Transverse colon (tissue), 4 donors: Measurements from ENCODE around the gene PCDH8. TPM values are rescaled to one million over a fixed set of nuclear protein-coding genes. Genes with fewer than 3 reads are reported as not detected.

Experiments used
- DNase-seq: peaks from one replicate; pipeline ENCODE4 v3.0.0-alpha.2; 2019
- H3K27ac ChIP-seq, 4 donors: fragments of 200-600 bp; sonication (generic); 2 replicates each; pipeline ENCODE4 v1.5.1; 2016 to 2018; ENCODE audit warnings: inconsistent platforms in 4 of 4
- H3K27me3 ChIP-seq: fragments of 200-600 bp; sonication (generic); 2 replicates; pipeline ENCODE4 v1.5.1; 2017; ENCODE audit warnings: inconsistent platforms
- H3K36me3 ChIP-seq, 4 donors: fragments of 200-600 bp; sonication (generic); 2 replicates each; pipeline ENCODE4 v1.5.1; 2017 to 2019; ENCODE audit warnings: inconsistent platforms in 4 of 4
- H3K4me1 ChIP-seq, 4 donors: fragments of 200-600 bp; sonication (generic); 2 replicates each; pipeline ENCODE4 v1.5.1; 2017 to 2020; ENCODE audit warnings: inconsistent platforms in 4 of 4
- H3K4me3 ChIP-seq, 4 donors: fragments of 200-600 bp; sonication (generic); 1 replicate in 1 of 4; 2 replicates in 3 of 4; pipeline versions ENCODE4 v1.5.1 to v1.6.1; 2017 to 2019; ENCODE audit warnings: inconsistent platforms in 4 of 4
- H3K9me3 ChIP-seq, 2 donors: fragments of 200-600 bp; sonication (generic); 2 replicates each; pipeline ENCODE4 v1.5.1; 2017 to 2019; ENCODE audit warnings: inconsistent platforms in 2 of 2
- CTCF ChIP-seq, 5 experiments: fragments of 200-600 bp in 3 of 5; fragments of 450-650 bp in 2 of 5; sonication (generic) in 3 of 5; IDR thresholded peaks; 1 replicate in 2 of 5; 2 replicates in 3 of 5; pipeline ENCODE4 v1.5.1; 2016 to 2017; ENCODE audit warnings: antibody characterized with exemption in 5 of 5, inconsistent platforms in 3 of 5, mild to moderate bottlenecking in 2 of 5, moderate library complexity in 1 of 5
- EP300 ChIP-seq: sonication (generic); formaldehyde crosslinking; IDR thresholded peaks from one replicate; pipeline ENCODE4 v1.6.1; 2017; ENCODE audit warnings: antibody characterized with exemption, low read depth
- POLR2A ChIP-seq: fragments of 450-650 bp; IDR thresholded peaks from one replicate; pipeline ENCODE4 v1.6.1; 2016; ENCODE audit warnings: antibody characterized with exemption, mild to moderate bottlenecking, moderate library complexity
- POLR2AphosphoS5 ChIP-seq, 3 donors: sonication (generic); formaldehyde crosslinking; IDR thresholded peaks; one replicate each; pipeline ENCODE4 v1.6.1; 2016; ENCODE audit warnings: antibody characterized with exemption in 3 of 3
- WGBS, 2 donors: methylation state at CpG; one replicate each; pipeline ENCODE4 v1.1.5; 2018; ENCODE audit warnings: low coverage in 1 of 2; 5-methylcytosine and 5-hydroxymethylcytosine counted together
- in situ Hi-C, 4 donors: fragments of 200-750 bp; cut with MboI; loops; one replicate each; pipeline versions ENCODE4 v1.15.0 to v1.15.1; 2017; ENCODE audit warnings: low sequenced_read_pairs in 3 of 4, low pct_ligation_motif_present in 1 of 4, low pct_unique_long_range_greater_than_20kb in 1 of 4
- intact Hi-C: fragments of 100-400 bp; cut with DNase I; formaldehyde crosslinking; loops from one replicate; pipeline ENCODE4 v1.15.1; 2023; ENCODE audit warnings: low total_unique reads
- small RNA-seq, 4 donors: library from RNA; depleted of rRNA; stranded (forward); fragments of <200 nt; gene quantifications; one replicate each; pipeline ENCODE3, GENCODE V24; 2016
- total RNA-seq, 4 donors: library from RNA; depleted of rRNA; stranded (reverse); fragments of >200 nt; gene quantifications; one replicate each; pipeline ENCODE4 v1.1.0, GENCODE V29; 2016

PCDH8 gene
- total RNA-seq, 4 donors from 2014 or later, result 1.9 to 4.9 TPM; not detected in 2

DNA sequence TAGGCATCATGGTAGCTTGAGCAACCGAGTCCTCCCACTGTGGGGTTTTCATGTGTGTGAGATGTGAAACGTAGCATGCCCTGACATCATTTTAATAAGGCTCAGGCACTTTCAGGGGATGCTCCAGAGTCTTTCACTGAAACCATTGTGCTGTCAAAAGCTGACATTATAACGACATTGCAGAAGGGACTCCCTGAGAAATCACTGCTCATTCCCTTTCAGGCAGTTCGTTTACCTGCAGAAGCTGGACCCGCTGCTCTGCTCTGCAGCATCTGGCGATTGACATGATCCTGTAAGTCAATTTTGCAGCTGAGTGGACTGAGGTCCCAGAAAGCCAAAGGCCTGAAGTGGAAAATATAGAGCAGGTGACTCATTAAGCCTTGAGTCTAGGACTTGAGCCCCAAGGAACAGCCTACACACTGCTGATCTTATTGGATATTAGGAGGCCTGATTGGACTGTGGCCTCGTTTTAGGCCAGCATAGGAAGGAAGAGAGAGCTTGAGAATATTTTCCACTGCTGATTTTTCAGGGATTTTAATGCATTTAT lies 54.9 kb downstream of the PCDH8 start:
- 0 to 73% methylated on average over 1 to 7 of the region's 7 CpGs for WGBS, 2 donors
- Histone ChIP-seq H3K4me1 (no peaks in the 10 kb centered on the region), H3K27ac (no peak overlapping the region), H3K36me3 (no peaks in the 10 kb centered on the region), H3K9me3 (no peaks in the 10 kb centered on the region), H3K27me3 (no peaks in the 10 kb centered on the region), H3K4me3 (no peak overlapping the region)
- no peak for DNase-seq
- TF ChIP-seq CTCF (IDR thresholded peaks at IDR 0.05) (no peak), EP300 (no peak), POLR2AphosphoS5 (IDR thresholded peaks at IDR 0.05) (no peak), POLR2A (no peak)
- in situ Hi-C loops, result no loop called here
- intact Hi-C loops, result no loop called here

Small RNA genes lying within 50 kb of the gene (small RNA-seq; reads per million reads assigned to genes)
- 0 reads per million in 4 donors for gene MIR759

Other genes starting within 250 kb of the PCDH8 start
- 1 to 10 TPM in 2 of 4 donors, not detected in 2; 1.5 to 3.3 TPM for gene HNRNPA1L2, start 206.2 kb downstream of the PCDH8 start, total RNA-seq
- 10 to 100 TPM; 18.7 to 38.9 (median 25.3) TPM for gene SUGT1, start 195.8 kb downstream of the PCDH8 start, total RNA-seq
- gene CNMD, start 108.8 kb downstream of the PCDH8 start, total RNA-seq, result not detected
- 10 to 100 TPM in 3 of 4 donors, 1 to 10 TPM in 1; 3.4 to 61.0 (median 51.9) TPM for gene OLFM4, start 180.2 kb upstream of the PCDH8 start, total RNA-seq